ENCODE measurements around the gene KLF1.

DNA sequence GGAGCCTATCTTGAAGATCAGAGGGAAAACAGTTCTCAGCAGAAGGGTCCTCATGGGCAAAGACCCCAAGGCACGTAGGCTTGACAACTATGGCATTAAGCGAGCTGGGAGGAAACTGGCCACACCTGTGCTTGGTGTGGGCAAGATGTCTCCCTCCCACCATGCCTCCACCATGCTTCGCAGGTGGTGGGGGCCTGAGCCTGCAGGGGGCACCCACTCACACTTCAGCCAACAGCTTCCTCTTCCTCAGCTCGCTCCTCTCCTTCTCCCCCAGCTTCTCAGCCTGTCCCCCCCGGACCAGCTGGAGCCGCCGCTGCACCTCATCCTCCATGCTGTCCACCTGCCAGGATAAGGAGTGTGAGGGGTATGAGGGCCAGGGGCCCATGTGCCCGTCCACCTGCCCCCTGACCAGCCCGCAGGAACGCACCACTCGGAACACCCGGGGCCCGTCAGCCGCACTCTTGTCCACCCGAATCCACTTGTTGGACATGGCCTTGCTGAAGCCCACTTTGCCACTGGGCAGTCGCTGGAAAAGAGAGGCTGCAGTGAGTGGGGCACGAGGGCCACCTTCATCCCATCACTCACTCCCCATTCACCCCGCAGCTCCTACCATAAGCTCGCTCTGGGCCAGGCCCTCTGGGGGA lies 43.1 kb upstream of the KLF1 start:
- no peak for TF ChIP-seq POLR2A (IDR thresholded peaks at IDR 0.05)
- TF ChIP-seq, protein P1, sequence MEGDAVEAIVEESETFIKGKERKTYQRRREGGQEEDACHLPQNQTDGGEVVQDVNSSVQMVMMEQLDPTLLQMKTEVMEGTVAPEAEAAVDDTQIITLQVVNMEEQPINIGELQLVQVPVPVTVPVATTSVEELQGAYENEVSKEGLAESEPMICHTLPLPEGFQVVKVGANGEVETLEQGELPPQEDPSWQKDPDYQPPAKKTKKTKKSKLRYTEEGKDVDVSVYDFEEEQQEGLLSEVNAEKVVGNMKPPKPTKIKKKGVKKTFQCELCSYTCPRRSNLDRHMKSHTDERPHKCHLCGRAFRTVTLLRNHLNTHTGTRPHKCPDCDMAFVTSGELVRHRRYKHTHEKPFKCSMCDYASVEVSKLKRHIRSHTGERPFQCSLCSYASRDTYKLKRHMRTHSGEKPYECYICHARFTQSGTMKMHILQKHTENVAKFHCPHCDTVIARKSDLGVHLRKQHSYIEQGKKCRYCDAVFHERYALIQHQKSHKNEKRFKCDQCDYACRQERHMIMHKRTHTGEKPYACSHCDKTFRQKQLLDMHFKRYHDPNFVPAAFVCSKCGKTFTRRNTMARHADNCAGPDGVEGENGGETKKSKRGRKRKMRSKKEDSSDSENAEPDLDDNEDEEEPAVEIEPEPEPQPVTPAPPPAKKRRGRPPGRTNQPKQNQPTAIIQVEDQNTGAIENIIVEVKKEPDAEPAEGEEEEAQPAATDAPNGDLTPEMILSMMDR (IDR thresholded peaks at IDR 0.05 in 8 of 11, conservative IDR thresholded peaks at IDR 0.05 in 3 of 11): no peak
